GM18498 (cell line): ENCODE data around the gene APOD.

ENCODE experiments used
- ATAC-seq: cut with Tn5 transposase; IDR thresholded peaks from one replicate; pipeline ENCODE4 v1.9.1; 2021; ENCODE audit warnings: mild to moderate bottlenecking, moderate library complexity; ENCODE audit not compliant: unreplicated experiment

The APOD gene

DNA sequence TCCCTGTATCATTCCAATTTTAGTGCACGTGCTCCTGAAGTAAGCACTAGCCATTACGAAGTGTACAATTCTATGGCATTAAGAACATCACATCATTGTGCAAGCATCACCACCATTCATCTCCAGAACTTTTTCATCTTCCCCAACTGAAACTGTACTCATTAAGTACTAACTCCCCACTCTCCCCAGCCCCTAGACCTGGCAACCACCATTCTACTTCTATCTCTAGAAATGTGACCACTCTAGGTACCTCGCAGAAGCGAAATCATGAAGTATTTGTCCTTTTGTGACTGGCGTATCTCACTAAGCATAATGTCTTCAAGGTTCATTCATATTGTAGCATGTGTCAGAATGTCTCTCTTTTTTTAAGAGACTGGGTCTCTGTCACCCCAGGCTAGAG, 52.1 kb downstream of the APOD start:
- no peak for ATAC-seq

DNA sequence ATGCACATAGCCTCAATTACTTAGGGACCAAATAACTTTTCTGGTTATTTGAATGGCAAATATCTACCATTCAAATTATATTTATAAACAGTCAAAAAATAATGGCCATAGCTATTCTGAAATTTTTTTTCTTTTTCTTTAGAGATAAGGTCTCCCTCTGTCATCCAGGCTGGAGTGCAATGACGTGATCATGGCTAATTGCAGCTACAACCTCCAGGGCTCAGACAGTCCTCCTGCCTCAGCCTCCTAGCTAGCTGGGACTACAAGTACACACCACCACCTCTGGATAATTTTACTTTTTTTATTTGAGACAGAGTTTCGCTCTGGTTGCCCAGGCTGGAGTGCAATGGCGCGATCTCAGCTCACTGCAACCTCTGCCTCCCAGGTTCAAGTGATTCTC, 57.2 kb downstream of the APOD start:
- no peak for ATAC-seq

DNA sequence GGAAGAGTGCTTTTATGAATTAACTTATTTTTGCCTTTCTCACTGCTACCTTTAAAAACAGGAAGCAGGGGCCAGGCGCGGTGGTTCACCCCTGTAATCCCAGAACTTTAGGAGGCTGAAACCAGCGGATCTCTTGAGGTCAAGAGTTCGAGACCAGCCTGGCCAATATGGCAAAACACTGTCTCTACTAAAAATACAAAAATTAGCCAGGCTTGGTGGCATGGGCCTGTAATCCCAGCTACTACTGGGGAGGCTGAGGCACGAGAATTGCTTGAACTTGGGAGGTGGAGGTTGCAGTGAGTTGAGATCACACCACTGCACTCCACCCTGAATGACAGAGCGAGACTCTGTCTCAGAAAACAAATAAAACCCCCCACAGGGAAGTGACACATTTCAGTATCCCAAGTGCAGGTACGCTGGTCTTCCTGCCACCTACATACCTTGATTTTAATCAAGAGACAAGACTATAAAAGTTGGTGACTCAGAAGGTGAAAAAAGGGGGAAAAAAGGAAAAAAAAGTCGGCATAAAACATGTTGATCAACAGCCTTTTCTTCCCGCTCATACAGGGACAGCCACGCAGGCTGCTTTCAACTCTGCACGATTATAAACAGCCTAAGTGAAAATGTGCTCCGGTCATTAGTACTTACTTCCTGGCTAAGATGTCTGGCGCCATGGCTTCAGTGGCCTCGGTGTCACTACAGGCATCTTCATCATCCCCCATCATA, 59.4 kb downstream of the APOD start:
- no peak for ATAC-seq

DNA sequence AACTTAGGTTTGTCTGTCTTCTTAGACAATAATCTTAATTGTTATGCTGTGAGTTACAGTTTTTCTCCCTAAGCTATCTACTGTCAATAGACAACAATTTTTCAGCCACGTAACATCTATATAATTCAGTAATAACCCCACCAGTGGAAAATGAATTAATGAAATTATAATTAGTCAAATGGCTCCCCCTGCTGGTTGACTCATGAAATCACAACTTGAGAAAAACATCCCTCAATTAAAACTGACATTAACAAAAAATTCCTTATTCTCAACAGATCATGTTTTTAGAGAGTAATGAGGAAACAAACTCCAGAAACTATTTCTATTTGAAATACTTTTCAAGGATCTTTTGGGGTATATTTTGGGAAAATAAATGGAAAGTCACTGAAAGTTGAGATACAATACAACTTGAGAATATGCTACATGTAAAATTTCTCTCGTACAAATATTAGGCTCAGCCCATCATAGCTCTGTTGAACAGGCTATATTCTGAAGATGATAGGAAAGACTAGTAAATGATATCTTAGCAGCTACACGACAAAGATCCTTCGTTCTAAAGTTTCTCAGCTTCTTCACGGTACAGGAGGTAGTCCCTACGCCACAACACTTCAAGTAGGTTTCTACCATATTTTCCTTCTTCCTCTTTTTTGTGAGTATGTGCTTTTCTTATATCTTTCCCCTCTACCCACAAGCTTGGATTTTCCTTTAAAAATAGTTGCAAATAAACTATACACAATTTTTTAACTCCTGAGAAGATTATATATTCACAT, 61.3 kb downstream of the APOD start:
- ATAC-seq, result no peak
